ENCODE results near the gene C6orf120.

The C6orf120 gene

GRCh38 chr6:169654598-169655391, 47.1 kb upstream of the C6orf120 start:
- peak overlapping the region; percentile 99 for H3K4me2 ChIP-seq (ENCODE audit: low read length)
- H3K79me2 ChIP-seq (ENCODE audit: low read length) = no peaks in the 10 kb centered on the region
- peak overlapping the region; percentile 83 for H2AFZ ChIP-seq (ENCODE audit: low read depth, low read length)
- peak overlapping the region; percentile 81 for H3K4me3 ChIP-seq (ENCODE audit: low read length)
- H3K9ac ChIP-seq (ENCODE audit: low read length) = peak overlapping the region; percentile 54
- H3K4me1 ChIP-seq (ENCODE audit: low read length) = peaks cover 6% of the 10 kb centered on the region; the same call in 1 of the 2 replicates
- H3K9me3 ChIP-seq (ENCODE audit: insufficient read depth, low read length) = no peaks in the 10 kb centered on the region
- no peaks in the 10 kb centered on the region for H3K27me3 ChIP-seq (ENCODE audit: low read depth, low read length)
- H3K36me3 ChIP-seq (replicated peaks; ENCODE audit: low read depth, low read length) = no peaks in the 10 kb centered on the region
- no peaks in the 10 kb centered on the region for H4K20me1 ChIP-seq (ENCODE audit: insufficient read depth, low read length)
- no peak overlapping the region for H3K27ac ChIP-seq (ENCODE audit: low read length)
- TF ChIP-seq CTCF (IDR thresholded peaks at IDR 0.05; ENCODE audit: low read depth, low read length) = peak; percentile 50
- no peak for TF ChIP-seq EZH2phosphoT487 (IDR thresholded peaks at IDR 0.05; ENCODE audit: low read depth)

- H3K27me3 ChIP-seq (ENCODE audit: low read depth, low read length) = no peaks in the 10 kb centered on the region
- no peak overlapping the region for H3K9ac ChIP-seq (ENCODE audit: low read length)
- peaks cover 6% of the 10 kb centered on the region; the same call in 1 of the 2 replicates for H3K4me1 ChIP-seq (ENCODE audit: low read length)
- no peak overlapping the region for H3K4me2 ChIP-seq (ENCODE audit: low read length)
- TF ChIP-seq CTCF (IDR thresholded peaks at IDR 0.05; ENCODE audit: low read depth, low read length) = no peak
- no peak for TF ChIP-seq EZH2phosphoT487 (IDR thresholded peaks at IDR 0.05; ENCODE audit: low read depth)
- H3K4me3 ChIP-seq (ENCODE audit: low read length) = no peak overlapping the region
- no peaks in the 10 kb centered on the region for H4K20me1 ChIP-seq (ENCODE audit: insufficient read depth, low read length)
- H3K9me3 ChIP-seq (ENCODE audit: insufficient read depth, low read length) = no peaks in the 10 kb centered on the region
- no peaks in the 10 kb centered on the region for H3K36me3 ChIP-seq (replicated peaks; ENCODE audit: low read depth, low read length)
- no peak overlapping the region for H2AFZ ChIP-seq (ENCODE audit: low read depth, low read length)
- H3K79me2 ChIP-seq (ENCODE audit: low read length) = no peaks in the 10 kb centered on the region
- no peak overlapping the region for H3K27ac ChIP-seq (ENCODE audit: low read length)
Measured at GRCh38 chr6:169656546-169657283, 45.2 kb upstream of the C6orf120 start.

GRCh38 chr6:169657284-169657610, 44.7 kb upstream of the C6orf120 start:
- Histone ChIP-seq H3K36me3 (replicated peaks; ENCODE audit: low read depth, low read length) (no peaks in the 10 kb centered on the region), H3K4me2 (ENCODE audit: low read length) (no peak overlapping the region), H2AFZ (ENCODE audit: low read depth, low read length) (no peak overlapping the region), H3K4me3 (ENCODE audit: low read length) (no peak overlapping the region), H3K9ac (ENCODE audit: low read length) (no peak overlapping the region), H3K4me1 (ENCODE audit: low read length) (peaks cover 6% of the 10 kb centered on the region; the same call in 1 of the 2 replicates), H3K27ac (ENCODE audit: low read length) (no peak overlapping the region), H3K79me2 (ENCODE audit: low read length) (no peaks in the 10 kb centered on the region), H3K9me3 (ENCODE audit: insufficient read depth, low read length) (no peaks in the 10 kb centered on the region), H4K20me1 (ENCODE audit: insufficient read depth, low read length) (no peaks in the 10 kb centered on the region), H3K27me3 (ENCODE audit: low read depth, low read length) (no peaks in the 10 kb centered on the region)
- TF ChIP-seq EZH2phosphoT487 (IDR thresholded peaks at IDR 0.05; ENCODE audit: low read depth) (no peak), CTCF (IDR thresholded peaks at IDR 0.05; ENCODE audit: low read depth, low read length) (no peak)
